Activated CD8-positive, alpha-beta memory T cell treated with anti-CD3 and anti-CD28 coated beads, Interleukin-2, amount 50 U/mL, for 4 hours (primary cell): ENCODE results near the gene UGT3A2.
"Not testable (repeated sequence)": the region's sequence is repeated elsewhere in the genome, so short reads cannot be mapped to it uniquely, and the experiment has no call there.

Experiments used
- DNase-seq: peaks from one replicate; pipeline ENCODE4 v3.0.0-alpha.2; 2020

Gene UGT3A2

DNA sequence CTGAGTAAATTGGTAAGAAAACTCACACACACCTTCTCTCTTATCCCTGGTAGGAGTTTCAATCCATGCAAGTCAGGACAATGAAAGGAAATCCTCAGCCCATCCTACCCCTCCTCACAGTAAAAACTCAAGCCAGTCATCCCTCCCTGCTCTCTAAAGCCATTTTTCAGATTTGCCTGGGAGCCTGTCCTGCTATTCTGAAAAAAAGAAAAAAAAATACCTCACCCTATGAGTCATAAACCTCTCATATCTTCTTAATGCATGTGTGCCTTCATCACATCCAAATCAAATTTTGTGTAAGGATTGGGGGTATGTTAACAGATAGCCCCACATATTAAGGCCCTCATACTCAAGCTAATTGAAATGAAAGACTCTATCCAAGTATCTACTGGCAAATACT is 14.1 kb downstream of the UGT3A2 start:
- DNase-seq, result no peak

DNA sequence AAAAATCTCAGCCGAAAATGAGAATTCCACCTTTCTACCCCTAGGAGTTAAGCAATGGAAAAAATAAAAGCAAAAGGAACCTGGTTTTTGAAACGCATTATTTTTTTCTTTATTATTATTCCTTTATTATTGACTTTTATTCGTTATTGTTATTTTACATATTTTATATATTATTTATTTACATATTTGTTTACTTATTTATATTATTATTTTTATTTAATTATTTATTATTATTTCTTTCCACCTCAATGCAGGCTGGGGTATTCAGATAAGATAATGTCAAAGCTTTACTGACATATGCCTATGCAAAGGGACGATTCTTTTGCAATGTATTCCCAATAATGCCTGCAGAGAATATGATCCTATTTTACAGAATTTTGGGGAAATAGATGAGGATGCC is 16.7 kb downstream of the UGT3A2 start:
- no peak for DNase-seq

DNA sequence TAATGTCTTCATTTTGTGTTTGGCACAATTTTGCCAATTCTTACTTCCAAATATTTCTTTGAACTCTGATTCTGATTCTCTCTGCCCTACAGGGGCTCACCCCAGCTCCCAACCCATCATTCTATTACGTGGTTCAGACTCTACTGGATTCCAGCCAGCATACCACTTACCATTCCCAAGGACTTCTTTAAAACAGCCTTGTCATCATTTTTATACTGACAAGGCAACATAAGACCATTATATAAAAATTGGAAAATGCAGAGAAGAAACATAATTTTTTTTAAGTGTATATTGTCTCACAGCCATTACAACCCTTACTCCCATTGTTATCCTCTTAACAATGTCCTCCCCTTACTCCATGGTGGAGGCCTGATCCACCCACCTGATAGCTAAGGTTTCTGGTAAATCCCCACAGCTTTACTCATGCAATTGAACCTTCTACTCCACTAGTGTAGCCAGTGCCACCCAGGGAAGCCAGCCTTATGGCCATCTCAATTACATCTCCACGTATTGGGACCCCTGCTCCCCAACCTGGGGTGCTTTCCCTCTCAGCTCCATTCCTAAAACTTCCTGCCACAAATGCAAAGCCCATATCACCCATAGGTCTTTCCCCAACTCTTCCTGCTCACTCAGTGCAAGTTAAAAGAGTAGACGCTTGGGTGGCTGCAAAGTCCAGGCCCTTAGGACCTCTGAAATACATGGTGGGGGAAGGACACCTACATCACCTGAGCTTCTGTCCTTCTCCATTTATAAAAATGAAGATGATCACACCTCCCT is 19.1 kb downstream of the UGT3A2 start:
- no peak for DNase-seq

DNA sequence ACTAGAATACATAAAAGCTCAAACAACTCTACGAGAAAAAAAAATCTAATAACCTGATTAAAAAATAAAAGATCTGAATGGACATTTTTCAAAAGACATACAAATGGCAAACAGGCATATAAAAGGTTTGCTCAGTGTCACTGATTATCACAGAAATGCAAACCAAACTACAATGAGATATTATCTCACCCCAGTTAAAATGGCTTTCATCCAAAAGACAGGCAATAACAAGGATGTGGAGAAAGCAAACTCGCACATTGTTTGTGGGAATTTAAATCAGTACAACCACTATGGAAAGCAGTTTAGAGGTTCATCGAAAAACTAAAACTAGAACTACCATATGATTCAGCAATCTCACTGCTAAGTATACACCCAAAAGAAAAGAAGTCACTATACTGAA is 20.8 kb downstream of the UGT3A2 start:
- no peak for DNase-seq

DNA sequence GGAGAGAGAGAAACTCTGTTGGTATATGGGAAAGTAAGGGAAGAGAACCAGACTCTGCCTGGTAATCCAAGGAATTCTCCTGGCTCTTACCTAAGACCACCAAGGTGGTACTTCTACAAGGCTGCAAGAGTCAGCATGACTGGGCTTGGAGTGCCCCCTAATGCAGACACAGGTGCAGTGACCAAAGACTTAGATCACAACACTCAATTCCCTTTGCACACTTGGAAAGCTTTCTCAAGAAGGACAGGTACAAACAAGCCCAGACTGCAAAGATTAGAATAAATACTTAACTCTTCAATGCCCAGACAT is 25.2 kb downstream of the UGT3A2 start:
- no peak for DNase-seq

DNA sequence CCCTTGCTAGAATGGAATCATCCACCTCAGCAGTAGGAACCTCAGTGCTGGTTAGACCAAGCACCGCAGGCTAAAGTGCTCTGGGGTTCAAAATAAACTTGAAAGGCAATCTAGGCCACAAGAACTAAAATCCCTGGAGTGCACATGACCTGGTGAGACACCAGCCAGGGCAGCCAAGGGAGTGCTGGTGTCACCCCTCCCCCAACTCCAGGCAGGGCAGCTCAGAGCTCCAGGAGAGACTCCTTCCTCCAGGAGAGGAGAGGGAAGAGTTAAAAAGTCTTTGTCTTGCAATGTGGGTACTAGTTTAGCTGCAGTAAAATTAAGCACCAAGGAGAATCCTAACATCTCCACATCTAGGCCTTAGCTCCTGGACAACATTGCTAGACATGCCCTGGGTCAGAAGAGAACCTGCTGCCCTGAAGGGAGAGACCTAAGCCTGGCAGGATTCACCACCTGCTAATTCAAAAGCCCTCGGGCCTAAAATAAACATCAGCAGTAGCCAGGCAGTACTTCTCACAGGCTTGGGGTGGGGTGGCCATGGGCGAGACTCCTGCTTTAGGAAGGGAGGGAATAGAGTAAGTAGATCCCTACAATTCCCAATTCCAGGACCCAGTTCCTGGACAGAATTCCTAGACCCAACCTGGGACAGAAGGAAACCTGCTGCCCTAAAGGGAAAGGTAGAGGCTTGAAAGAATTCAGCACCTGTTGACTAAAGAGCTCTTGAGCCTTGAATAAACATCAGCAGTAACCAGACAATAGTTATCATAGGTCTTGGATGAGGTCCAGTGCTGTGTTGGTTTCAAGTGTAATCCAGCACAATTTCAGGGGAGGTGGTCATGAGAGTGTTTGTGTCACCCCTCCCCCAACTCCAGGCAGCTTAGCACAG is 25.8 kb downstream of the UGT3A2 start:
- DNase-seq, result no peak

DNA sequence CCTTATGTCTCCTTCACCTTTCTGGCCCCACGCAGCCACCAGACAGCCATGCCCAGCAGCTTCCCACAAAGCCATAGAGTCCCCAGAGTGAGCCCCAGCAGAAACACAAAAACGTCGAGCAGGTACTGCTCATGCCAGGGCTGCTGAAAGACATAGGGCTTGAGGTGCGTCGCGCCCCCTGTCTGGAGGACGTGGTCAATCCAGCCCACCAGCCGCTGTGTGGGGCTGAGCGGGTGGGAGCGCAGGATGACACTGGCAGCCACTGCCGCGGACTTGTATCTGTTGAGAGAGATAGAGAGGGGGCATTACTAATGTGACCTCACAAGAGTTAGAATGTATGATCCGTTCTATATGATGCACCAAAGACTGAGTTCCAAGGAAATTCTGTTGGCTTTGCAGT is 31.0 kb downstream of the UGT3A2 start:
- no peak for DNase-seq

DNA sequence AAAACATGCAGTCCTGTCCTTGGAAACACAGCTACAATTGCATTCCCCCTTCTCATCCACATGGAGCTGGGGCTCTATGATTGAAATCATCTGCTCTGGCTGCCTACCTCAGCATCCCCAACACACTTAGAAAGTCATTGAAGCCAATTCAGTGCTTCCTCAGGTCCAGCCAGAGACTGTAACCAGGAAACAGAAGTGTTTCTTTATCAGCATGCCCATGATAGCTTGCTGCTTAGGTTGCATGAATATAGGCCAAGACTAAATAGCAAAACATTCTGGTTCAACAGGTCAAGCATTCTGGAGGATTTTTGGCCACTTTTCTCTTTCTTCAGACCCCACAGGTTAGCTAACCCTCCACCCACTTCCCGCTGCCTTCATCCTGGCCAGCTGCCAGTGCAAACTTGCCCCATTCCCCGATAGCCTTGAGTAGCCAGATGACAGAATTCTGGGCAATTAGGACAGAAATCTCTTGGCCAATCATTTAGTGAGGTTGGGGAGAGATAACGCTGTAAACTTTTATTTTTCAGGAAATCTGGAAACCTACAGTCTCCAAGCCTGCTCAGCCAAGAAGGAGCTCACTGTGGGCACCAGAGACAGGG is 32.0 kb downstream of the UGT3A2 start:
- DNase-seq, result not testable (repeated sequence)

DNA sequence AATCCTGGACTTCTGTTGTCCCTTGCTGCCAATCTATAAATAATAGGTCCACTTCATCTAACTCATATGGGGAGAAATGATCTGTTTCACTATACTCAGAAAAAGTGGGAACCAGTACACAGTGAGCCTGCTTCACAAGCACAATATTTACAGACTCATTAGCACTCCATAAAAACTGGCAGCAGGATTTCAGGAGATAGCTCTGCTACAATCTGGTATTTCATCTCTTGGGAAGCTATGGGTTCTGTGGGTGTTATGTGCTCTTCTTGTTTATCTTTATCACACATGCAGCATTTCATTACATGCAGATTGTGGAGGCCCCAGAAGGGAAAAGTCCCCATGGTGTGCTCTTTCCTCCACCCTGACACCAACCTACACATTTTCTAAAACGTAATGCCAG is 33.2 kb downstream of the UGT3A2 start:
- DNase-seq, result no peak

DNA sequence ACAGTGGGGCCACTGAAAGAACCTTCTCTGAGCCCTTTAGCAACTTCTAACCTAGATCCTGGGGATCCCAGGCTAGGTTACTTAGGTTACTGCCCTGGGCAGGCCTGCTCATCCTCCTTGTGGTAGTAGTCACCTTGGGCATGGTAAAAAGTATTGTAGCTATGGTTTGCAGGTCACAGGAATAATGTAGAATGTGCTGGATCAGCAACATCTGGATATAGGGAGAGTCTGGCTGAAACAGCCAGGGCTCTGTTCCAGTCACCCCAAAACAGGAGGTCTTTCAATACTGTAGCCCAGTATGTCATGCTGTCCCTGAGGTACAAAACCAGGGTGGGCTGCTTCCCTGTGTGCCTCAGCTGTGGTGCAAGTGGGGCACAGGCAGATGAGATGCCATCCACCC is 33.6 kb downstream of the UGT3A2 start:
- DNase-seq, result no peak

DNA sequence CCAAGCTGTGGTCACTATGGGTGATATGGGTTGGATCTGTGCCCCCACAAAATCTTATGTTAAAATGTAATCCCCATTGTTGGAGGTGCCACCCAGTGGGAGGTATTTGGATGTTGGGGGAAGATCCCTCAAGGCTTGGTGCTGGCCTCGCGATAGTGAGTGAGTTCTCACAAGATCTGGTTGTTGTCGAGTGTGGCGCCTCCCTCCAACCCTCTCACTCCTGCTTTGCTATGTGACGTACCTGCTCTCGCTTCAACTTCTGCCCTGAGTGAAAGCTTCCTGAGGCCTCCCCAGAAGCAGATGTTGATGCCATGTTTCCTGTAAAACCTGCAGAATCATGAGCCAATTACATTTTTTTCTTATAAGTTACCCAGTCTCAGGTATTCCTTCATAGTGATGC is 35.5 kb downstream of the UGT3A2 start:
- DNase-seq, result no peak

DNA sequence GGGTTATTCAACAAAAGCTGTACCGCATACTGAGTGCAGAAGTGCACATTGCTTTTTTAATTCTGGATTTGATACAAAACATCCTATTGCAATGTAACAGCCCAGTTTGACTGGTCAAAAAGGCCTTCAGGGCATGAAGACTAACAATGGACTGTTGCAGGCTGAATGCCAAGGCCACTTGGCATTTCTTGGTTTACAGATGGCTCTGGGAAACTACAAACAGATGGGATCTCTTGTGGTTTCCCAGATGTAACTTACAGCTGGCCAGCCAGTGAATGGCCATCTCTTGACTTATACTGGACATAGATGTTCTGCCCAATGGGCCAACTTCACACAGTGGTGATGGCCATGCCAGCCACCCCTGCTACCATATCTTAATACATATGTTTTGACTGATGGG is 36.8 kb downstream of the UGT3A2 start:
- DNase-seq, result no peak

DNA sequence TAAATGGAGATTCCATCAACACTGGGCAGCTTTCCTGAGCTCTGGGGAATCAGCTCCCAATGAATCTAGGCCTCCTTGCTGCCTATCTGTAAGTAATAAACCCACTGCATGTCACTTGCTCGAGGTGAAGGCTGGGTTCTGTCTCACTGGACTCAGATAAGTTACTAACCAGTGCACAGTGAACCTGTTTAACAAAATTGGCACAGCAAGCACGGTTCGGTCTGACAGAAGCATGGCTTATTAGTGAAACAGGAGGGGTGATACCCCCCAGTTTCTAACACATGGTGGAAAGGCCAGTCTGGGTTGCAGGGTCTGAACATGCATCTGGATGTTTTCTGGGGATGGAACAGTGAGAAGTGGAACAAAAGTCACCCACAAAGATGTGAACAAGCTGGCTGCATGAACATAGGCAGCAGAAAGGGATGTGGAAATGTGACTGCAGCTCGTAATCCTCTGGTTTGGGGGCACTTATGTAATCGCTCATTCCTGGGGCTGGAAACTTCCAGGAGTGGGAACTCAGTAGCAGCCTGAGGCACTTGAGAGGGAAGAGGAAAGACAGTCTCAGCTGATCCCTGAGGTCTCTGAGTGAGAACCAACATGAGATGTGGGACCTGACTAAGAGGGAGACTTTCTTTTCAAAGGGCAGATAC is 37.7 kb downstream of the UGT3A2 start:
- DNase-seq, result no peak

DNA sequence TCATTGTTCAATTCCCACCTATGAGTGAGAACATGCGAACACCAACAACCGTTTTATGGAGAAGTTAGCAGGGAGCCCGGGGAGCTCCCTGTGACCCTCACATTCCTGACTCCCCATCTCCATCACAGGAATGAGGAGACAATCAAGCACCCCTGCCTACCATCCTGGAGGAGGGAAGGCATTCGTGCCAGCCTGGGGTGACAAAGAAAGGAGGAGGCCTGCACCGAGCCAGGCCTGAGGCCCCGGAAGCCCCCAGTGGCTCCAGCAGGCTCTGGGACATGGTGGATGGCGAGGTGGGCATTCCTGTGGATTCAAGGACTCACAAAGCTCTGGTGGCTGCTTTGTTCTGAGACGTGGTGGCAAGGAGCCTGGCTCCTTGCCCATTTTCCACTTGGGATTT is 39.0 kb downstream of the UGT3A2 start:
- DNase-seq, result no peak

DNA sequence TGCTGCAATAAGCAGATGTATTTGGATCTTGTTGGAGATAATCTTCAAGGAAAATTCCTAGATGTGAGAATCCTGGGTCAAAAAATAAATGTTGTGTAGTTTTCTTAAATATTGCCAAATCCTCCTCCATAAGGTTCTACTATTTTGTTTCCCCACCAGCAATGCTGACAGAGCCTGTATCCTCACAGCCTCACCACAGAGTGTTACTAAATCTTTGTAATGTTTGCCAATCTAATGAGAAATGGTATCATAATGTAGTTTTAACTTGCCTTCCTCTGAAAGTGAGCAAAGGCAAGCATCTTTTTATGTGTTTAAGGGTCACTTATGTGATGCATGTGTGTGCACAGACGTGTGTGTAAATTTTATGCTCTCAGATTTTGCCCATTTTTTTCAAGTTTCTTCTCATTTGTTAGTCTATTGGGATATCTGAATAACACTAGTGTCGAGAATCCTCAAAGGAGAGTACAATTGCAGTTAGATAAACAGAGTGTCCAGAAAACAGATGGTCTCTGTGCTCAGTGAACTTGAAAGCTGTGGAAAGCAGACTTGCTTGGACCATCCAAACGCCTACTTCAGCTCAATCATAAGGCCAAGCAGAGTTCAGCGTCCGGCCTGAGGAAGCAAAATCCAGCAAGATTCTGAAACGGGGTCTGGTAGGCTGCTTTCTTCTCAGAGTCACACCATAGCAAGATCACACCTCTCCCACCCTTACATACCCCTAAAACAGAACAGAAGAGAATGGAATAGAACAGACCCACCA is 39.8 kb downstream of the UGT3A2 start:
- no peak for DNase-seq

DNA sequence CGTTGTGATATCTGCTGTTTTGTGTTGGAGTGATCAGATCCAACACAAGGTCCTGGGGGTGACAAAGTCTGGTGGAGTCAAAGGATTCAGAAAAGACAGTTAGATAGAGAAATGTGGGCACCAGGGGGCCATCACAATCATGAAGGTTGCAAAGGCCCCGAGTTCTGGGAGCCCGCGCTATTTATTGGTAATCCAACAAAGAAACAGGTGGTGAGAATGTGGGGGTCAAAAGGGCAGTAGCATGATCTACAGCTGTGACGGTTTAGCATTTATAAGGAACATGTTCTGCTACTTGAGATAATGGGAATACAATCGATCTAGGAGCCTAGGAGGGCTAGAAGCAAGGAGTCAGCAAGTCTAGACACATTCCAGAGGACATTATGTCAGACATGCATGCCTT is 44.4 kb downstream of the UGT3A2 start:
- not testable (repeated sequence) for DNase-seq

DNA sequence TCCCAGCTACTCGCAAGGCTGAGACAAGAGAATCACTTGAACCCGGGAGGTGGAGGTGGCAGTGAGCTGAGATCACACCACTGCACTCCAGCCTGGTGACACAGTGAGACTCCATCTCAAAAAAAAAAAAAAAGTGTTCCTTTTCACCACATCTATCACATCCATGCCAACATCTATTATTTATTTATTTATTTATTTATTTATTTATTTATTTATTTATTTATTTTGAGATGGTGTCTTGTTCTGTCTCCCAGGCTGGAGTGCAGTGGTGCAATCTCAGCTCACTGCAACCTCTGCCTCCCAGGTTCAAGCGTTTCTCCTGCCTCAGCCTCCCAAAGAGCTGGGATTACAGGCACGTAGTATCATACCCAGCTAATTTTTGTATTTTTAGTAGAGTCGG is 47.1 kb downstream of the UGT3A2 start:
- DNase-seq, result not testable (repeated sequence)

DNA sequence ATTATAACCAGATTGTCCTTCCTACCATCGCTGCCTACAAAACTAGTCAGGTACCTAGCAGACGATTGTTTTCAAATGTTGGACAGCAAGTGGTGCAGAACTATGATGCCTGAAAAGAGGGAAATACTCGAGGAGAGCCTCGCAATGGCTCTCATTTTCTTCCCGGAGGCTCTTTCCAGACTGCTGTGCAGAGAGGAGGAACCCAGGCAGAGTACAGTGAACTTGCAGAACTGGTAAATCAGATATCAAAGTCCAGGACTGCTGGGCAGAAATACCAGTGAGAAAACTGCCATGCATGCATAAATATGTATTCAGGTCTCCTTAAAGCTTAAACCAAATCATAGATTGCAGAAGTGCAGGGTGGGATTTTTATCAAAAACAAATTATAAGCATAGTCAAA is 49.1 kb downstream of the UGT3A2 start:
- DNase-seq, result no peak

DNA sequence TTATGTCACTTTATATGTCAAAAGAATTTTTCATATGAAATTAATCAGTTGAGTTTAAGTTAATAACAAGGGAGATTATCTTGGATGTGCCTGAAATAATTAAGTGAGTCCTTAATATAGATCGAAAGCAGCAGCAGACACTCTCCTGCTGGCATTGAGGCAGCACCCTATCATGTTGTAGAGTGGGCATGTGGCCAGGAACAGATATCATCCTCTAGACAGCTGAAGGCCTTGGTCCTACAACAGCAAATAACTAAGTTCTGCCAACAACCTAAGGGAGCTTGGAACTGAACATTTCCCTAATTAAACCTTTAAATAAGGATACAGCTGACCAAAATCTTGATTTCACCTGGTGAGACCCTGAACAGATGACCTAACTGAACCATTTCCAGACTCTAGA is 49.7 kb downstream of the UGT3A2 start:
- no peak for DNase-seq

DNA sequence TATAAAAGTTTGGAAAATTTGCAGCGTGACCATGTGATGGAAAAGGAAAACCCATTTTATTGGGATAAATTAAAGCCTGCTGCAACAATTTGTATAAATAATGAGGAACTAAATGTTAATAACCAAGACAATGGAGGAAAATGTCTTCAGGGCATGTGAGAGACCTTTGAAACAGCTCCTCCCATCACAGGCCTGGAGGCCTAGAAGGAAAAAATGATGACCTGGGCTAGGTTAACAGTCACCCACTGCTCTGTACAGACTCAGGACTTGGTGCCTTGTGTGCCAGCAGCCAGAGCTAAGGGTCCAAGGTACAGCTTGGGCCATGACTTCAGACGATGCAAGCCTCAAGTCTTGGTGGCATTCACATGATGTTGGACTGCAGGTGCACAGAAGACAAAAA is 53.5 kb downstream of the UGT3A2 start:
- DNase-seq, result no peak

DNA sequence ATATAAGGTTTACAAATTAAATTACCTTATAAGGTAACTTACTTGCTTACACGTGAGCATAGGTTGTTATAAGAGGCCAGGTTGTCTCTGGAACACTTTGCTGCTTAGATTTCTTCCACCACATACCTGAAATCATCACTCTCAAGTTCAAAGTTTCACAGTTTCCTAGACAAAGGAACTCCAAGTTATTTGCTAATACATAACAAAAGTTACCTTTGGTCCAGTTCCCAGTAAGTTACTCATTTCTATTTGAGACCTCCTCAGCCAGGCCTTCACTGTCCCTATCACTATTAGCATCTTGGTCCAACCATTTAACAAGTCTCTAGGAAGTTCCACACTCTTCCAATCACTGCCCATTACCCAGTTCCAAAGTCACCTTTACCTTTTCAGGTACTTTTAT is 57.0 kb downstream of the UGT3A2 start:
- DNase-seq, result no peak

DNA sequence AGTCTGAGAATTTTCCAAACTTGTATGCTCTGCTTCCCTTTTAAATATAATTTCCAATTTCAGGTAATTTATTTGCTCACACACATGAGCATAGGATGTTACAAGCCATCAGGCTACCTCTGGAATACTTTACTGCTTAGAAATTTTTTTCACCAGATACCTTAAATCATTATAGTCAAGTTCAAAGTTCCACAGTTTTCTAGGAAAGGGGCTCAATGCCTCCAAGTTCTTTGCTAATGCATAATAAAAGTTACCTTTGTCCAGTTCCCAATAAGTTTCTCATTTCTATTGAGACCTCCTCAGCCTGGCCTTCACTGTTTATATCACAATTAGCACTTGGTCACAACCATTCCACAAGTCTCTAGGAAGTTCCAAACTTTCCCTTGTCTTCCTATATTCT is 59.3 kb downstream of the UGT3A2 start:
- no peak for DNase-seq

DNA sequence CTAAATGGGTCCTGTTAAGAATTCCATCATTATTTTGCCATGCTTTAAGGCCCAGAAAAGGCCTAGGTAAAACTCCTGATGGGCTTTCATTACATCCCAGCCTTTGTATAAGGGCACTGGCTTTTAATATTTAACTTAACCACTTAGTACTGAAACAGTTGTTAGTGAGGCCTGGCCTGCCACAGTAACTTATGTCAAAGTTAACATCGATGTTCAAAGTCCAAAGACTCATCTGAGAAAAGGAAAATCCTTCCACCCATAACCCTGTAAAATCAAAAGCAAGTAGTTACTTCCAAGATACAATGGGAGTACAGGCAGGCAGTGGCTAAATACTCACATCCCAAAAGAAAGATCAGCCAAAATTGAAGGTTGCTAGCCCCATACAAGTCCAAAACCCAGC is 60.5 kb downstream of the UGT3A2 start:
- no peak for DNase-seq
